HepG2 (cell line): ENCODE data around the gene IZUMO4. TPM values are rescaled to one million over a fixed set of nuclear protein-coding genes. Genes with fewer than 3 reads are reported as not detected.

Experiments used
- ATAC-seq: fragments of 200-7000 bp; cut with Tn5 transposase; 3 replicates; pipeline ENCODE4 v1.9.1; 2020; ENCODE audit warnings: mild to moderate bottlenecking, moderate library complexity
- BruUV-seq: library from RNA; stranded (reverse); fragments of 400-500 nt; replicated peaks from 2 replicates; lab custom pipeline; 2021; lab: Mats Ljungman, UMichigan
- CTCF ChIA-PET: fragments of 300-600 bp; formaldehyde crosslinking; extraction: SDS; loops from one replicate; lab custom pipeline; 2021; ENCODE audit warnings: low total read pairs, inconsistent platforms, low intra/inter-chr PET ratio; lab: Yijun Ruan, JAX
- POLR2A ChIA-PET: fragments of 350-600 bp; sonication (Branson Sonifier 250); formaldehyde crosslinking; loops from one replicate; lab custom pipeline; 2020; ENCODE audit warnings: antibody characterized with exemption, inconsistent platforms; lab: Yijun Ruan, JAX
- DNase-seq: peaks from one replicate; pipeline ENCODE4 v3.0.0-alpha.2; 2015; ENCODE audit warnings: low spot score
- FAIRE-seq: peaks from 3 replicates; lab custom pipeline; 2011; peaks lifted over from hg19 to GRCh38; lab: Jason Lieb, UNC
- H2AFZ ChIP-seq: one replicate; pipeline ENCODE4 v1.6.1; 2011; ENCODE audit warnings: low read length, inconsistent platforms
- H3K27ac ChIP-seq: fragments of 300-600 bp; 3 replicates; pipeline ENCODE4 v1.8.0; 2011; ENCODE audit warnings: mixed run types, mild to moderate bottlenecking, mixed read lengths, low read length, inconsistent platforms; ENCODE audit not compliant: insufficient read depth; ENCODE audit errors: extremely low read length
- H3K27me3 ChIP-seq, 2 experiments: fragments of 200-600 bp in 1 of 2; 2 replicates in 1 of 2; 3 replicates in 1 of 2; pipeline versions ENCODE4 v1.6.0 to v1.8.0; 2011; ENCODE audit warnings: low read length in 2 of 2, mild to moderate bottlenecking in 2 of 2, moderate library complexity in 2 of 2, inconsistent platforms in 1 of 2; ENCODE audit not compliant: insufficient read depth in 2 of 2, control insufficient read depth in 1 of 2
- H3K36me3 ChIP-seq, 2 experiments: fragments of 200-600 bp in 1 of 2; replicated peaks in 1 of 2; 2 replicates in 1 of 2; 3 replicates in 1 of 2; pipeline versions ENCODE4 v1.5.1 to v1.8.0; 2011; ENCODE audit warnings: low read length in 2 of 2, inconsistent platforms in 1 of 2; ENCODE audit not compliant: insufficient read depth in 2 of 2, control insufficient read depth in 1 of 2
- H3K4me1 ChIP-seq: 2 replicates; pipeline ENCODE4 v1.5.1; 2012; ENCODE audit warnings: low read length, inconsistent platforms; ENCODE audit not compliant: insufficient read depth
- H3K4me2 ChIP-seq: 2 replicates; pipeline ENCODE4 v1.6.0; 2011; ENCODE audit warnings: low read depth, low read length, inconsistent platforms
- H3K4me3 ChIP-seq, 3 experiments: fragments of 200-600 bp in 1 of 3; sonication (generic), shearing (Covaris generic) in 1 of 3; replicated peaks in 1 of 3; 2 replicates each; pipeline ENCODE4 v1.5.1; 2011 to 2016; ENCODE audit warnings: low read length in 3 of 3, inconsistent platforms in 2 of 3, low read depth in 2 of 3, mild to moderate bottlenecking in 2 of 3, control low read depth in 1 of 3, mixed read lengths in 1 of 3; ENCODE audit not compliant: insufficient read depth in 1 of 3
- H3K79me2 ChIP-seq: one replicate; pipeline ENCODE4 v1.6.1; 2011; ENCODE audit warnings: low read length, inconsistent platforms; ENCODE audit not compliant: insufficient read depth
- H3K9ac ChIP-seq: 2 replicates; pipeline ENCODE4 v1.6.0; 2011; ENCODE audit warnings: mild to moderate bottlenecking, low read depth, low read length, inconsistent platforms; ENCODE audit not compliant: insufficient read depth
- H3K9me3 ChIP-seq: 2 replicates; pipeline ENCODE4 v1.5.1; 2012; ENCODE audit warnings: mild to moderate bottlenecking, low read length
- H4K20me1 ChIP-seq: 2 replicates; pipeline ENCODE4 v1.6.0; 2011; ENCODE audit warnings: inconsistent platforms, mild to moderate bottlenecking, low read length, moderate library complexity; ENCODE audit not compliant: insufficient read depth
- ARID5B ChIP-seq: IDR thresholded peaks from 2 replicates; pipeline ENCODE4 v1.4.0; 2020; ENCODE audit warnings: mild to moderate bottlenecking, missing genetic modification reagents
- EP300 ChIP-seq, 3 experiments: sonication (generic) in 1 of 3; formaldehyde crosslinking in 1 of 3; IDR thresholded peaks; 2 replicates each; pipeline versions ENCODE4 v1.5.1 to v1.6.1; 2011 to 2020; ENCODE audit warnings: low read depth in 2 of 3, low read length in 2 of 3, borderline replicate concordance in 1 of 3, improper control_type of control experiment in 1 of 3, mild to moderate bottlenecking in 1 of 3, missing genetic modification reagents in 1 of 3, moderate library complexity in 1 of 3
- FOSL2 ChIP-seq: sonication (generic); formaldehyde crosslinking; IDR thresholded peaks from 2 replicates; pipeline ENCODE4 v1.4.0; 2020; ENCODE audit warnings: missing genetic modification reagents
- GMEB1 ChIP-seq: sonication (generic); formaldehyde crosslinking; IDR thresholded peaks from 2 replicates; pipeline ENCODE4 v1.5.1; 2020; ENCODE audit warnings: missing genetic modification reagents, mild to moderate bottlenecking, borderline replicate concordance
- PAF1 ChIP-seq: IDR thresholded peaks from 2 replicates; pipeline ENCODE4 v1.6.1; 2016; ENCODE audit warnings: missing genetic modification reagents, missing compliant biosample characterization
- PHF8 ChIP-seq: sonication (generic); formaldehyde crosslinking; IDR thresholded peaks from 2 replicates; pipeline ENCODE4 v1.5.0; 2020; ENCODE audit warnings: missing genetic modification reagents
- TBP ChIP-seq: sonication (generic); formaldehyde crosslinking; IDR thresholded peaks from 2 replicates; pipeline ENCODE4 v1.5.0; 2020; ENCODE audit warnings: missing genetic modification reagents
- THRA ChIP-seq: sonication (generic); formaldehyde crosslinking; IDR thresholded peaks from 2 replicates; pipeline ENCODE4 v1.4.0; 2020; ENCODE audit warnings: missing genetic modification reagents, borderline replicate concordance
- ZBTB4 ChIP-seq: sonication (generic); formaldehyde crosslinking; IDR thresholded peaks from 2 replicates; pipeline ENCODE4 v1.4.0; 2020; ENCODE audit warnings: missing genetic modification reagents, mild to moderate bottlenecking, borderline replicate concordance
- ZKSCAN5 ChIP-seq: sonication (generic); formaldehyde crosslinking; IDR thresholded peaks from 2 replicates; pipeline ENCODE4 v1.5.1; 2020; ENCODE audit warnings: mild to moderate bottlenecking, missing genetic modification reagents
- ZNF3 ChIP-seq: IDR thresholded peaks from 2 replicates; pipeline ENCODE4 v1.7.0; 2017; ENCODE audit warnings: inconsistent platforms
- WGBS: methylation state at CpG from one replicate; pipeline ENCODE4 v1.1.6; 2017; ENCODE audit warnings: low lambda C conversion rate; 5-methylcytosine and 5-hydroxymethylcytosine counted together
- in situ Hi-C: cut with HindIII; loops from 2 replicates; pipeline ENCODE4 v1.10.0; 2017; ENCODE audit warnings: low pct_unique_long_range_greater_than_20kb; ENCODE audit not compliant: extremely low pct_ligation_motif_present
- intact Hi-C: fragments of 100-400 bp; cut with micrococcal nuclease; formaldehyde crosslinking; loops from one replicate; pipeline ENCODE4 v1.10.0; 2022; ENCODE audit not compliant: unreplicated experiment
- polyA plus RNA-seq, 8 experiments: library from polyadenylated mRNA; depleted of rRNA in 3 of 8; stranded (reverse) in 7 of 8; unstranded in 1 of 8; fragments of >200 nt; fragmentation: Illumina TruSeq in 4 of 8; extraction: Trizol in 4 of 8; gene quantifications; 2 replicates each; pipeline versions ENCODE4 v1.2.1 to v1.2.3, GENCODE V29; 2011 to 2016; ENCODE audit warnings: low read depth in 4 of 8, missing spikeins in 1 of 8, mixed read lengths in 1 of 8; ENCODE audit not compliant: insufficient read depth in 1 of 8
- total RNA-seq, 5 experiments: library from RNA; depleted of rRNA; stranded (reverse); fragments of >200 nt; fragmentation: Illumina TruSeq; extraction: Trizol; gene quantifications; 2 replicates each; pipeline ENCODE4 v1.2.3, GENCODE V29; 2016; ENCODE audit warnings: low read depth in 1 of 5

IZUMO4 gene
- total and polyA plus RNA-seq, 2 of the 13 experiments (the other 11 are each of a cell fraction or from before 2014, with no cell fraction given): 0.77 to 3.9 TPM

GRCh38 chr19:2047449-2048103 is 49.1 kb upstream of the IZUMO4 start:
- Histone ChIP-seq H3K27me3 (no peaks in the 10 kb centered on the region), H3K4me2 (peak overlapping the region; percentile 88; the same call in 1 of the 2 replicates), H3K9me3 (no peaks in the 10 kb centered on the region), H4K20me1 (peaks cover 47% of the 10 kb centered on the region), H3K36me3 (peaks cover 8 to 28% of the 10 kb centered on the region in 2 experiments), H3K9ac (no peak overlapping the region), H3K4me1 (peaks cover 46% of the 10 kb centered on the region), H3K27ac (no peak overlapping the region), H3K4me3 (peak overlapping the region in 1 of 3 experiments; percentile 92; a peak in 1 of 6 replicates), H2AFZ (no peak overlapping the region), H3K79me2 (peaks cover 34% of the 10 kb centered on the region)
- ATAC-seq: no peak
- POLR2A ChIA-PET: interaction anchor here (1.0 to 1.8 kb wide), 4 partner anchors 8 to 14 kb away, joined by 3 to 9 read pairs (median 6); no protein-coding TSS in a partner anchor
- no peak for FAIRE-seq
- 74% methylated on average over 19 of the region's 22 CpGs for WGBS
- in situ Hi-C loops: no loop called here
- no TSS peak for BruUV-seq
- intact Hi-C loops: no loop called here
- CTCF ChIA-PET: no interaction called here
- no peak for DNase-seq
- TF ChIP-seq EP300 (IDR thresholded peaks at IDR 0.05; ENCODE audit: low read depth in 2 of 2, low read length in 2 of 2) (peak in 1 of 2 experiments; percentile 44; a peak in 1 of 4 replicates), EP300 (CRISPR knock-in tag; IDR thresholded peaks at IDR 0.05; ENCODE audit: borderline replicate concordance) (no peak), PHF8 (CRISPR knock-in tag) (no peak), ARID5B (peak; percentile 48), FOSL2 (CRISPR knock-in tag) (peak; percentile 96), TBP (CRISPR knock-in tag) (no peak), PAF1 (CRISPR knock-in tag) (no peak), ZKSCAN5 (CRISPR knock-in tag) (no peak), ZBTB4 (0 out of 2 replicates have a peak, but pooled peaks have one; percentile 64), GMEB1 (no peak), THRA (CRISPR knock-in tag) (peak; percentile 53; the same call in 1 of the 2 replicates), ZNF3 (no peak)
